Activated naive CD8-positive, alpha-beta T cell treated with anti-CD3 and anti-CD28 coated beads, Interleukin-2, amount 50 U/mL, for 24 hours (primary cell): ENCODE data around the gene CCDC117.
"Not testable (repeated sequence)": the region's sequence is repeated elsewhere in the genome, so short reads cannot be mapped to it uniquely, and the experiment has no call there.

Experiments used
- ATAC-seq: fragments of 150-1000 bp; cut with Tn5 transposase; one replicate; pipeline ENCODE4 v1.10.0; 2021
- DNase-seq: peaks from one replicate; pipeline ENCODE4 v3.0.0; 2021
- H3K27ac Mint-ChIP-seq: one replicate; pipeline ENCODE4 v1.8.0; 2021; ENCODE audit warnings: mild to moderate bottlenecking, mixed read lengths
- H3K27me3 Mint-ChIP-seq: one replicate; pipeline ENCODE4 v1.8.0; 2021; ENCODE audit warnings: mixed read lengths
- H3K36me3 Mint-ChIP-seq: one replicate; pipeline ENCODE4 v1.8.0; 2021; ENCODE audit warnings: low read depth, mixed read lengths
- H3K4me1 Mint-ChIP-seq: one replicate; pipeline ENCODE4 v1.8.0; 2021; ENCODE audit warnings: mixed read lengths
- H3K4me3 Mint-ChIP-seq: one replicate; pipeline ENCODE4 v1.8.0; 2021; ENCODE audit warnings: mild to moderate bottlenecking, moderate library complexity, mixed read lengths
- H3K9me3 Mint-ChIP-seq: one replicate; pipeline ENCODE4 v1.8.0; 2021; ENCODE audit warnings: mixed read lengths

The CCDC117 gene

DNA sequence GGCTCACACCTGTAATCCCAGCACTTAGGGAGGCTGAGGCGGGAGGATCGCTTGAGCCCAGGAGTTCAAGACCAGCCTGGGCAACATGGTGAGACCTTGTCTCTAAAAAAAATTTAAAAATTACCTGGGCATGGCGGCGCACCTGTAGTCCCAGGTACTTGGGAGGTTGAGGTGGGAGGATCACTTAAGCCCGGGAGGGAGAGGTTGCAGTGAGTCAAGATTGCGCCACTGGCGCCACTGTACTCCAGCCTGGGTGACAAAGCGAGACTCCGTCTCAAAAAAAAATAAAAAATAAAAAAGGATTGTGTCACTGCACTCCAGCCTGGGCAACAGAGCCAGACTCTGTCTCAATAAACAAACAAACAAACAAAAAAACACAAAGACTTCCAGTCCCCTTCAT is 52.0 kb downstream of the CCDC117 start:
- H3K36me3 Mint-ChIP-seq, H3K27me3 Mint-ChIP-seq: not testable (repeated sequence)

DNA sequence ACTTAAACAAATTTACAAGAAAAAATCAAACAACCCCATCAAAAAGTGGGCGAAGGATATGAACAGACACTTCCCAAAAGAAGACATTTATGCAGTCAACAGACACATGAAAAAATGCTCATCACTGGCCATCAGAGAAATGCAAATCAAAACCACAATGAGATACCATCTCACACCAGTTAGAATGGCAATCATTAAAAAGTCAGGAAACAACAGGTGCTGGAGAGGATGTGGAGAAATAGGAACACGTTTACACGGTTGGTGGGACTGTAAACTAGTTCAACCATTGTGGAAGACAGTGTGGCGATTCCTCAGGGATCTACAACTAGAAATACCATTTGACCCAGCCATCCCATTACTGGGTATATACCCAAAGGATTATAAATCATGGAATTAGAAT is 53.9 kb downstream of the CCDC117 start:
- H3K27me3 Mint-ChIP-seq, DNase-seq, H3K9me3 Mint-ChIP-seq, H3K4me3 Mint-ChIP-seq, H3K36me3 Mint-ChIP-seq, ATAC-seq, H3K27ac Mint-ChIP-seq: not testable (repeated sequence)
- H3K4me1 Mint-ChIP-seq, result peaks cover 26% of the 10 kb centered on the region

More for the DNA sequence above, 52.0 kb downstream of the CCDC117 start:
- DNase-seq, H3K27ac Mint-ChIP-seq, H3K9me3 Mint-ChIP-seq, H3K4me3 Mint-ChIP-seq, ATAC-seq: not testable (repeated sequence)
- H3K4me1 Mint-ChIP-seq, result peaks cover 22% of the 10 kb centered on the region

DNA sequence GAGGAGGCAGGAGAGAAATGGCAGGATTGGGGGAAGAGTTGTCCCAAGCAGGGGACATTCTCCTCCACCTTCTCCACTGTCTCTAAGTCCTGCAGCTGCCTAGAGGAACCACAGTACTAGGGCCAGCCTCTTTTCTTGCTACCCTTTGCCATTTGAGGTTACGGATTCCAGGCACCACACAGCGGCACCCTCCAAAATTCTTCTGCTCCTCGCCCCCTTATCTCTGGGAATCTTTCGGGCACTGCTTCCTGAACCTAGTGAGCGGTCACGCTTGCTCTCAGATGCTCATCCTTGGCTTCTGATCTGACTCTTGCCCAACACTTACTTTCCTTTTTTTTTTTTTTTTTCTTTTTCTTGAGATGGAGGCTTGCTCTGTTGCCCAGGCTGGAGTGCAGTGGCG is 54.4 kb downstream of the CCDC117 start:
- DNase-seq (no peak), ATAC-seq (no peak)
- Mint-ChIP-seq H3K27me3 (no peaks in the 10 kb centered on the region), H3K27ac (no peak overlapping the region), H3K4me1 (peaks cover 22% of the 10 kb centered on the region), H3K36me3 (peaks cover 7% of the 10 kb centered on the region), H3K9me3 (no peaks in the 10 kb centered on the region), H3K4me3 (no peak overlapping the region)

DNA sequence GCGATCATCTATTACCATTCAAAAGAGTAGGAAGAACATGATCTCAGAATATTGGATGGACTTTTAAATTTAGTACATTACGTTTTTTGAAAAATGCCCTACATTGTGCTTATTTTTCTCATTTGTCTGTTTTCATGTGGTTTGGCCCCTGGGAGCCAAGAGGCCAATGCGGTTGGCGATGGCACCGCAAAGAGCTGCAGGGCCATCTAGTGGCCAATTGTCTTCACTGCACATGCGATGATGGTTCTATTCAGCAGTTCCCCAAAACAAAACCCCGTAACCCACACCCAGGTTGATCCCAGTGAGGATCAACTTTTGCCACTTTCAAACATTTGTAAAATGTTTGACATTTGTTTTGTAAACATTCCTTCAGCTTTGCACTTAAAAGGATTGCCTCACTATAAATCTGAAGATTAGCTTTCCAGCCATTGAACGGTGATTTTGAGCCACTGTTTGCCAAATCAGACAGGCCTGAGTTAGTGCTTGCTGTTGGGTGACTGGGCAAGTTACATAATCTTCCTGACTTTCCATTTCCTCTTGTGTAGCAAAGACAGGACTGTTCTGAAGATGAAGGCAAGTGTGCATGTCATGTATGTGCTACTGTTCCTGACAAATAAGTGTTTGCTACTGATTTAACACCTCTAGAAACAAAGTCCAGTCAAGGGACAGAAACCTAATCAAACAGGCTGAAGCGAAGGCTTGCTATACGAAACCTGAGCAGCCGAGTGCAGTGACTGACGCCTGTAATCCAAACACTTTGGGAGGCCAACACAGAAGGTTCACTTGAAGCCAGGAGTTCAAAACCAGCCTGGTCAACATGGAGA is 57.1 kb downstream of the CCDC117 start:
- Mint-ChIP-seq H3K4me1 (peaks cover 7% of the 10 kb centered on the region), H3K27me3 (no peaks in the 10 kb centered on the region), H3K36me3 (peaks cover 3% of the 10 kb centered on the region), H3K4me3 (no peak overlapping the region), H3K27ac (peak overlapping the region; percentile 71), H3K9me3 (no peaks in the 10 kb centered on the region)
- DNase-seq (peak; percentile 76), ATAC-seq (peak; percentile 72)

DNA sequence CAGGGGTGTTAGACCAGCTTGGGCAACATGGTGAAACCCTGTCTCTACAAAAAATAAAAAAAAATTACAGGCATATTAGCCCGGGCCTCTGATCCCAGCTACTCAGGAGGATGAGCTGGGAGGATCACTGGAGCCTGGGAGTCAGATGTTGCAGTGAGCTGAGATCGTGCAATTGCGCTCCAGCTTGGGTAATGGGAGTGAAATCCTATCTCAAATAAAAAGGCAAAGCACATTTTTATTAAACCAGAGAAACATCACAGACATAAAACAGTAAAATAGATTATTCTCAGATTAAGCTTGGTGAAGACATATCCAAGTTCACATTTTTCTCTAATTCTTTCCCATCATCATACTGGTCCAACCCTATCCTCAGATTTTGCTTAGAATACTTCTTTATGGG is 57.9 kb downstream of the CCDC117 start:
- Mint-ChIP-seq H3K27ac (no peak overlapping the region), H3K27me3 (no peaks in the 10 kb centered on the region), H3K4me1 (peaks cover 7% of the 10 kb centered on the region), H3K4me3 (no peak overlapping the region), H3K9me3 (no peaks in the 10 kb centered on the region), H3K36me3 (peaks cover 2% of the 10 kb centered on the region)
- DNase-seq, result no peak
- no peak for ATAC-seq

DNA sequence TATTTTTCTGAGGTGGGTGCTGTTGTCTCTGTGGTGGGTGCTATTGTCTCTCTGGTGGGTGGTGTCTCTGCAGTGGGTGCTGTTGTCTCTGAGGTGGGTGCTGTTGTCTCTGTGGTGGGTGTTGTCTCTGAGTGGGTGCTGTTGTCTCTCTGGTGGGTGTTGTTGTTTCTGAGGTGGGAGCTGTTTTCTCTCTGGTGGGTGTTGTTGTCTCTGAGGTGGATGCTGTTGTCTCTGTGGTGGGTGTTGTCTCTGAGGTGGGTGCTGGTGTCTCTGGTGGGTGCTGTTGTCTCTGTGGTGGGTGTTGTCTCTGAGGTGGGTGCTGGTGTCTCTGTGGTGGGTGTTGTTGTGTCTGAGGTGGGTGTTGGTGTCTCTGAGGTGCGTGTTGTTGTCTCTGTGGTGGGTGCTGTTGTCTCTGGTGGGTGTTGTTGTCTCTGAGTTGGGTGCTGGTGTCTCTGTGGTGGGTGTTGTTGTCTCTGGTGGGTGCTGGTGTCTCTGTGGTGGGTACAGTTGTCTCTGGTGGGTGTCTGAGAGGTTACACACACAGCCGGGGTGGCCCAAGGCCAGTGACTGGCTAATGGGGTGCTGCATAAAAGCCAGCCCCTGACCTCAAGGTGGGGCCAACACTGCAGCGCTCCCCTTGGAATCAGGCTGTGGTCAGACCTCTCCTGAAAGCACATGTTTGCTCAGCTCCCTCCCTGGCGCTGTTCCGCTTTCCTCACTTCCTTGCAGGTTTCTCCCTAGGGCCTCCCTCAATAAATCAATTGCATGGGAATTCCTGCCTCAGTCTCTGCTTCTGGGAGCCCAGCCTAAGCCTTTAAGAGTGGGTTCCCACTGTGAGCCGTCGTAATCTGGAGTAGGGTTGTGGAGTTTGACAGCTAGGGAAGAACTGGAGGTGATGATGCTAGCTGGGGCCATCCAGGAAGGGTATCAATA is 58.9 kb downstream of the CCDC117 start:
- Mint-ChIP-seq H3K9me3 (no peaks in the 10 kb centered on the region), H3K4me1 (peaks cover 7% of the 10 kb centered on the region), H3K36me3 (no peaks in the 10 kb centered on the region), H3K27ac (no peak overlapping the region), H3K27me3 (no peaks in the 10 kb centered on the region), H3K4me3 (no peak overlapping the region)
- no peak for DNase-seq
- ATAC-seq, result no peak

DNA sequence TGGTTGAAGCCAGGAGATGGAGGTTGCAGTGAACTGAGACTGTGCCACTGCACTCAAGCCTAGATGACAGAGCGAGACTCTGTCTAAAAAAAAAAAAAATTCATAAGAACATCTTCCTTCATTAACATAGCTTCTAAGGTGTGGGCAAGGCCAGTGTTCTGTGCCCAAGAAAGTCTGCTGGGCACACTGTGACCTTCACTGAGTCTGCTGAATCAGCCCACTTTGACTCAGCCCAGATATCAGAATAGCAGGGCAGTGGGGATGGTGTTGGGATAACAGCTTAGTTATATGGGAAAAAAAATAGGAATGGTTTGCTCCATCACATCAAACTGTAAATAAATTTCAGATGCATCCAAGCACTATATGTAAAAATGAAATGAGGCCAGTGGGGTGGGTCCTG is 60.2 kb downstream of the CCDC117 start:
- ATAC-seq (no peak), DNase-seq (no peak)
- no peak overlapping the region for H3K4me3 Mint-ChIP-seq
- no peaks in the 10 kb centered on the region for H3K36me3 Mint-ChIP-seq
- peaks cover 7% of the 10 kb centered on the region for H3K4me1 Mint-ChIP-seq
- H3K27ac Mint-ChIP-seq, result no peak overlapping the region
- H3K9me3 Mint-ChIP-seq, result no peaks in the 10 kb centered on the region
- H3K27me3 Mint-ChIP-seq, result no peaks in the 10 kb centered on the region

DNA sequence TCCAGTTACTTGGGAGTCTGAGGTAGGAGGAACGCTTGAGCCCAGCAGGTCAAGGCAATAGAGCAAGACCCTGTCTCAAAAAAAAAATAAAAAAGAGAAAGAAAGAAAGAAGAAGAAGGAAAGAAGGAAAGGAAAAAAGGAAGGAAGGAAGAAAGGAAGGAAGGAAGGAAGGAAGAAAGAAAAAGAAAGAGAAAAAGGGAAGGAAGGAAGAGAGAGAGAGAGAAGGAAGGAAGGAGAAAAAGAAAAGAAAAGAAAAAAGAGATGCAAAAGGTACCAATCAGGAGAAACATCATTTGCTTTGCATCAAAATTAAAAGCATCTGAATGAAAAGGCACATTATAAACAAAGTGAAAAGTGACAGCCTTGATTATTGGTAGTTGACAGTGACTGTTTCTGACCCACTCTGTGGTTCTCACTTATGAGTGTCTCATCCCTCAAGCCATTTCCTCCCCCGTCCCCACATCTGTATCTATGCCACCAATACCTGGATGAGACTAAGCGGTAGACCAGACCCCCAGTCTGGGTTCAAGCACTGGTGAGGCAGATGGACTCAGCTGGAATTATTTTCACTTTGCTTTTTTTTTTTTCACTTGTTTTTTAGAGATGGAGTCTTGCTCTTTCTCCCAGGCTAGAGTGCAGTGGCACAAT is 60.9 kb downstream of the CCDC117 start:
- peak; percentile 62 for ATAC-seq

DNA sequence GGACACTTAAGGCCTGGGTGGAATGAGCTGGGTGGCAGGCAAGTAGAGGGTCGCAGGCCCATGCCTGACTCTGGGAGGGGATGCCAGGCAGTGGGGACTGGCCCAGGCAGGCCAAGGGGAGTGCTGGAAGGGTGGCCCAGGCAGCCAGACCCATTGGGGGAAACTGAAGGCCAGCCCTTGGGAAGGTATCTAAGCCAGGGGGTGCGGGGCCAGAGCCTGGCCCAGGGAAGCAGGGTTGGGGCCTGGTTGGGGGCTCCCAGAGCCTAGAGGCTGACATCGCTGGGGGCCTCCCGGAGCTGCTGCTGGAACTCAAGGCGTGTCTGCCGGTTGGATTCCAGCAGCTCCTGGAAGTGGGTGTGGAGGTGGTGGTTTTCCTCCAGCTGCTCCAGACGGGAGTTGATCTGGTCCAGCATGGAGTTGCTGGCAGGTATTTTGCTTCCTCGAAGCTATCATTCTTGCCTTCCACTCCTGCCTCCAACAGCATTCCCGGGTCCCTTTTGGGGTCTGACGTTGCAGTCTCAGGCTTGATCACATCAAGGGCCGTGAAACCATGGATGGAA is 63.2 kb downstream of the CCDC117 start:
- no peak for ATAC-seq
- DNase-seq, result no peak
- no peak overlapping the region for H3K27ac Mint-ChIP-seq
- no peaks in the 10 kb centered on the region for H3K36me3 Mint-ChIP-seq
- H3K4me3 Mint-ChIP-seq, result no peak overlapping the region
- no peaks in the 10 kb centered on the region for H3K9me3 Mint-ChIP-seq
- H3K4me1 Mint-ChIP-seq, result no peaks in the 10 kb centered on the region
- no peaks in the 10 kb centered on the region for H3K27me3 Mint-ChIP-seq

More for the DNA sequence above, 60.9 kb downstream of the CCDC117 start:
- H3K4me3 Mint-ChIP-seq, result no peak overlapping the region
- no peaks in the 10 kb centered on the region for H3K9me3 Mint-ChIP-seq
- no peaks in the 10 kb centered on the region for H3K27me3 Mint-ChIP-seq
- no peak overlapping the region for H3K27ac Mint-ChIP-seq
- H3K36me3 Mint-ChIP-seq, result no peaks in the 10 kb centered on the region
- peaks cover 7% of the 10 kb centered on the region for H3K4me1 Mint-ChIP-seq
- DNase-seq, result no peak

DNA sequence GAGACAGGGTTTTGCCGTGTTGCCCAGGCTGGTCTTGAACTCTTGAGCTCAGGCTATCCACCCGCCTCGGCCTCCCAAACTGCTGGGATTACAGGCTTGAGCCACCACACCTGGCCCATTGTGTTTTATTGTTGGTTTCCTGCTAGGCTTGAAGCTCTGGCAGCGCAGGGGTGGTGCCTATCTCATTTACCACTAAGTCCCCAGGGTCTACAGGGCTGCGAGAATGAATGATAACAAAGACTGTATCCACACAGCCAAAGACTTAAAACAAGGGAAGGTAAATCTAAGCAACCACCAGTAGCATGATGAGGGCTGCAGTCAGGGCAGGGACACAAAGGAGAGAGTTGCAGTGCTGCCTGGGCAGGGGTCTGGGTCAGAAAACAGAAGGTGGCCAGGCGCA is 65.1 kb downstream of the CCDC117 start:
- H3K27ac Mint-ChIP-seq, result no peak overlapping the region
- no peak for DNase-seq
- ATAC-seq, result no peak
- H3K27me3 Mint-ChIP-seq, result no peaks in the 10 kb centered on the region
- H3K9me3 Mint-ChIP-seq, result no peaks in the 10 kb centered on the region
- no peak overlapping the region for H3K4me3 Mint-ChIP-seq
- no peaks in the 10 kb centered on the region for H3K4me1 Mint-ChIP-seq
- H3K36me3 Mint-ChIP-seq, result no peaks in the 10 kb centered on the region
